Renal pelvis (tissue), 12 donors: ENCODE data around the gene DCST2. TPM values are rescaled to one million over a fixed set of nuclear protein-coding genes. Genes with fewer than 3 reads are reported as not detected.

Experiments
- DNase-seq: peaks from one replicate; pipeline ENCODE4 v3.0.0-alpha.2; 2013
- long read RNA-seq, 16 experiments: transcript quantifications; one replicate each; lab custom pipeline, GENCODE V29; 2026
- polyA plus RNA-seq, 3 donors: library from polyadenylated mRNA; unstranded; fragments of 120-200 nt; gene quantifications; one replicate each; pipeline ENCODE4 v1.2.1, GENCODE V29; 2013; ENCODE audit not compliant: insufficient read length in 3 of 3

DCST2 gene
- polyA plus RNA-seq: 1 to 10 TPM; 1.9 to 2.8 (median 2.2) TPM
- long read RNA-seq, donor 1: 0 reads
- long read RNA-seq, donor 2, partial matches to known transcripts: 19 of 19 reads
- long read RNA-seq, donor 2, other reads (novel, unspliced or antisense): 0 of 19 reads
- long read RNA-seq, donor 3: 0 reads
- long read RNA-seq, donor 4: 0 reads
- long read RNA-seq, donor 5: 0 reads
- long read RNA-seq, donor 6: 0 reads
- long read RNA-seq, donor 7: 0 reads
- long read RNA-seq, donor 8, partial matches to known transcripts: 11 of 11 reads
- long read RNA-seq, donor 8, other reads (novel, unspliced or antisense): 0 of 11 reads
- long read RNA-seq, donor 9: 0 reads
- long read RNA-seq, donor 10: 0 reads
- long read RNA-seq, donor 11: 0 reads
- long read RNA-seq, donor 12, partial matches to known transcripts: 10 of 35 reads
- long read RNA-seq, donor 12, other reads (novel, unspliced or antisense): 25 of 35 reads
- long read RNA-seq, donor 13: 0 reads
- long read RNA-seq, donor 14: 0 reads
- long read RNA-seq, donor 15: 0 reads
- long read RNA-seq, donor 16: 0 reads

DNA sequence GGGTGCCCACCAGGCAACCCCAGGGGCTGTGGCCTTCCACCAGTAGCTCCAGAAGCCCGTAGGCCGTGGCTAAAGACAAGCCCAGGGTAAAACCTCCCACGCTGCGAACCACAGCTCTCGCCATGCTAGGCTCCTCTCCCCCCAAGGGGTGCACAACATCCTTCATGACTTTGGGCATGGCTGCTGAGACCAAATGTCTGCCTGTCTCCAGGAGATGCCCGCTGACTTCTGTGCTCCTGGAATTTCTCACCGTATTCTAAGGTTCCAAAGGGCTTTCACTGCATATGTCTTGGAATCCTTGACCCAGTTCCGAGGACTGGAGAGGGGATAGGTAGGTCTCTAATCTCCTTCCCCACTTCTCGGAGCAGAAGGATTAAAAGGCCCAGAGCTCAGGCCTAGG is at the start of gene DCST2, which contains the start of gene DCST1:
Gene DCST2 (minus strand): TSS at position 258 of the 400 bp plus-strand sequence. CDS start 80 bp downstream, at position 178.
Gene DCST1 (plus strand): TSS at position 301 of the 400 bp plus-strand sequence. CDS start 213 bp downstream, outside the sequence.
- DNase-seq: no peak

DNA sequence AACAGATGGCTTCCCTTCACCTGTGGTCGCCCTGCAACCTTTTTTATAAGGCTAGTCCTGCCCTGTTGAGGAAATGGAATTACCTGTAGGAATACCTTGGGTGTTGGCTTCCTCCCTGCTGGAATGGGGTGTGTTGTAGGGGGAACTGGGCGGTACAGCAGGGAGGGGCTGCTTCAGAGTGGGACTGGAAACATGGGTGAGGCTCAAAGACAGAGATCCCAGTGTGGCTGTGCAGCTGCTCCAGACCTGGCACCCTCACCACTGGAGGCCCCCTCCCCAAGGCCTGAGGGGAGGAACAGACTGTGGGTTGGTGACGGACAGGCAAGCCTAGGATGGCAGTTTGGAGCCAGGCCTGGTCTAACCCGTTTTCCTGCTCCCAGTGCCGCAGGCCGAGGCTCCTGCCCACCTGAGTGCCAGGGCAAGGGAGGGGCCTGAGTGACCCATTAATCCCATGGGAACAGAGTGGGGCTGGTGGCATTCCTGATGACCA is 49.5 kb upstream of the DCST2 start:
- no peak for DNase-seq

DNA sequence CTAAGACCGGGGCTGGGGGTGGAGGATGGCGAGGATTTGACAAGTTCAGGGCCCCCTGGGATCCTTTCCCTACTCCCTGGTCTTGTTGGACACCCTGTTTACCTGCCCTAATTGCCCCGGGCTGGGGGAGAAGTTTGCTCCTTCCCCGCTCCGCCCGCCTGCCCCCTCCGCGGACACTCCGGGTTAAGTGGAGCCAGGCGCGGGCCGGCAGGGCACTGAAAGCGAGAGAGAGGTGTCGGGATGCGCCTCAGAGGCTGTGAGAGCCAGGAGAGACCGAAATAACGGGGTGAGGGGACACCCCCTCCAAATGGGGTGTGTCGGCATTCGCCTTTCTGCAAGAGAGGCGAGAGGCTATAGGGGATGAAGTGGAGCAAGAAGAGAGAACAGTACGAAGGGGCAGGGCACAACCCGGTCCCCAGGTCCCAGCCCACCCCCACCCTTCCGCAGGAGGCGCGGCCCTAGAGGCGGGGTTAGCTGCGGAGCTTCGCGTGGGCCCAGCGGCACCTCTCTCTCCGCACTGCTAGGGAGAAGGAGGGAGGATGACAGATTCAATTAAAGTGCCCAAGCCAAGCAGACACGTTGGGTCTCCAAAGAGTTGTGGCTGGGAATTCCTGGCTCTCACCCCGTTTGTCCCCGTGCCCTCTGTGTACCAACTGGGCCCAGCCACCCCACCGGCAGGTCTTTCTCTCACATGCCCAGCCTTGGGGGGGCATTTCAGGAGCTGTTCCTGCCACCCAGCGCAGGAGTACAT is 48.9 kb upstream of the DCST2 start:
- DNase-seq: no peak

GRCh38 chr1:155081472-155082300 is 48.1 kb upstream of the DCST2 start:
- DNase-seq: no peak

GRCh38 chr1:155080312-155081228 is 47.0 kb upstream of the DCST2 start:
- peak; percentile 85 for DNase-seq

DNA sequence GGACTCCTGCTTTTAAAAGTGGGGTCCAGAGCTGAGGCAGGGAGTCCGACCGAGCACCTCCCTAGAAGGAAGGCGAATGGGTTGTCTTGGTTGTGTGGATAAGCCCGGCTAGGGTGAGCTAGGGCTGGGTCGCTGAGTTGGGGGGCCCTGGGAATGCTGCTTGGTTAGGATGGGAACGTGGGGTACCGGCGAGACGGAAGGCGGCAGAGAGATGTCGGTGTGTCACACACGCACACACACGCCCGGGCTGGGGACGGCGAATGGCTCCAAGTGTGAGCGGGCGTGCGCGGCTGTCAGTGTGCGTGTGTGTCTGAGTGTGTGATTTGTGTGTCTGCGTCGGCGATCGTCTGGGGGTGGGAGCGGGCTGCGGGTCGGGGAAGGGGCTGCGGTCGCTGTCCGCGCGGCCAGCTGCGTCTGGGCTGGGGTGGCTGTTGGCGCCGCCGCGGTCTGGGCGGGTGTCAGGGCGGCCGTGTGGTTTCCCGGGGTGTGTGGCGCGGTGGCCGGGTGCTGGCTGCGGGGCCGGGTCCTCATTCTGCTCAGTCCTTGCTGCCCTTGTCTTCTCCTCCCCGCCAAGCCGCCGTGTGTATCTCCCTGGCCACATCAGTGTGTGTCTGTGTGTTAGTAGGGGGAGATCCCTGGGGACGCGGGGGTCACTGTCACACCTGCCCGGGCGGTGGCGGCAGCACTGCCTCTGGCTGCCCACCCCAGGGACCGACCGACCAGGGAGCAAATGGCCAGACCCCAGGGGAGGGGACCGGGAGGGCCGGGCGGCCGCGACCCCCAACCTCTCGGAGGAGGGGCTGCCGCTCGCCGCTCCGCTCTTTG is 46.1 kb upstream of the DCST2 start:
- DNase-seq: no peak

DNA sequence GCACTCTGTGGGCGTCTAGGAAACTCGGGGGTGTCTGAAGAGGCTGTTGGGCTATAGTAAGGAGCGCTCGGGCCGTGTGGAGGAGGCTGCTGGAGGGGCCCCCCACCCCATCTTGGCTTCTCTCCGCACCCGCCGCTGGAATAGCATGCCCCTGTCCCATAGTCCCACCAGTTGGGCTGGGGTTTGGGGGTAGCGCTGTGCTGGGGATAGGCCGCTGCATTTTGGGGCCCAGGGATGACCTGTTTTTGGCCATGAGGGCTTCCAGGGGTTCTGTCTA is 45.6 kb upstream of the DCST2 start:
- no peak for DNase-seq

GRCh38 chr1:155078469-155079209 is 45.1 kb upstream of the DCST2 start, which contains the start of gene EFNA3:
Gene EFNA3 (plus strand): TSS chr1:155078837. CDS start chr1:155078942, 105 bp downstream.
- DNase-seq: no peak

GRCh38 chr1:155077758-155078445 is 44.3 kb upstream of the DCST2 start:
- no peak for DNase-seq

DNA sequence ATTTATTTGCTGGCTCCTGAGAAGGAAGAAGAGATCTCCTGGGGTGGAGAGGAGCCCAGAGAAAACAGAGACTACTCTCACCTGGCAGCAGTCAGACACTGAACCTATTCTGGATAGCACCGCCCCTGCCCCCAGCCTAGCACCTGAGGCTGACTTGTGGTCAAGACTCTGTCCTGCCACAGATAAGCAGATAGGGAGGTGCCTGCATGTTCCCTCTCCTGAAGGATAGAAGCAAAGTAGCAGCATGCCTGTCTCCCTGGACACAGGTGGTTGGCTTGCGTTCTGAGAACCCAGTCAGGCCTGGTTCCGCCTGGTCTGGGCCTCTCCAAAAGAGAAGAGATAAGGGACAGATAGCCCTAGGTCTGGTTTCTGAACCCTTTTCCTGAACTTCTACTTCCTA is 43.8 kb upstream of the DCST2 start:
- no peak for DNase-seq

- no peak for DNase-seq
Observed at GRCh38 chr1:155076371-155076770, 42.8 kb upstream of the DCST2 start.

GRCh38 chr1:155075535-155075934 is 42.0 kb upstream of the DCST2 start:
- DNase-seq: no peak

DNA sequence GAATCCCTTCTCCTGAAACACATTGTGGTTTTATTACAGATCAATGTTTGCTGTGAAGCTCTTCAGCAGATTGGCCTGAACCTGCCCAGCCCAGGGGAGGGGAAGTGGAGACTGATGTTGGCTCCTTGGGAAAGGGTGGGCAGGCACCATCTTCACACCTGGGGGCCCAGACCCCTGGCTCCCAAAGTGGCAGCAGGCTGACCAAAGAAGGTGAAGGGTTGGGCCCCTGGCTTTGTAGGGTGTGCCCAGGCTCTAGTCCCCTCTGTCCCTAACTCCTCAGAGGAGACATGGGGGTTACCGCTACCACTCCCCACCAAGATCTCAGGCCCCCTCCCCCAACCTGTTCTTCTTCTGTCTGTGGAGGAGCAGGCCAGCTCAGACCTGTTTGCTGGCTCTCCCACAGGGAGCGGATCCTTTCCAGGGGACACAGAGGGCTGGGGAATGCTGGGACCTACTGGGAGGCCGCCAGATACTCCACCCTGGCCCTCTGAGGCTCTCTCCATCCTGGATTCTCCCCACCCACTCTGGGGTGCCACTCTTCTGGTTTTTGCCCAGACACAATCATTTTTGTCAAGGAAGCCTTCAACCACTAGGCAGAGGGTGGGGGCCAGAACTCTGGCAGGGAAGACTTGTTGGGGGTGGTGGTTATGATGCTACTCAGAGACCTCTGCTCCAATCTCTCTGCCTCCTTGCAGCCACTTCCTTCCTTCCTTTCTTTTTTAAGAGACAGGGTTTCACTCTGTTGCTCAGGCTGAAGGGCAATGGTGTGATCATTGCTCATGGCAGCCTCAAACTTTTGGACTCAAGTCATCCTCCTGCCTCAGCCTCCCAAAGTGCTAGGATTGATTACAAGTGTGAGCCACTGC is 40.0 kb upstream of the DCST2 start:
- DNase-seq: no peak

DNA sequence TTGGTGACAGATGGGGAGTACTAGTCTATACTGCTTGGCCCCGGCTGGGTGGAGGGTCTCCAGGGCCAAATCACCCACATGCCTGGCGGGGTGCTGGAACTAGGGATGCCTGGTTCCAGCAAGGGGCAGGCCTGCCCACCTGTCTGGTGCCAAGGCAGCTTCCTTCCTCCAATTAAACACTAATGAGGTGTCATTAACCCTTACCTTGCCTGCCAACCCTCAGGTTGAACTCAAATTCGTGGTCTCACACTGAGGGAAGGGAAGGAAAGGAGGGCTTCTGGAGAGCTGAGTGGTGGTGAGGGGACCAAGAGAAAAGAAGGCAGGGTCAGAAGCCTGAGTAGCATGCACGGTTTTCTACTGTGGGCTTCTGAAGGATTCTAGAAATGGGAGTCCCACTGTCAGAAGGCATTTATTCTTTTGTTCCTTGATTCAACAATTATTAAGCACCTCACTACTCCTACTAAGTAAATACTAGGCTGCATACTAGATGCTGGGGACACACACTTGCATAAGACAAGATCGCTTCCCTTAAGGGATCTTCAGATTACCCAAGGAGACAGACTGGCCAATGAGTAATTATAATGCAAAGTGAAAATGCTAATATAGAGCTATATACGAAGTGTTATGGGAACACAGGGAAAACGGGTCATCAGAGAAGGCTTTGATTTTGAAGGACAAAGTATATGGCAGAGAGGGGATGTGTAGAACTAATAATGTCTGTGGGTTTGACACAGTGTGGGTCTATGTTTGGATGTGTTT is 39.1 kb upstream of the DCST2 start:
- no peak for DNase-seq

DNA sequence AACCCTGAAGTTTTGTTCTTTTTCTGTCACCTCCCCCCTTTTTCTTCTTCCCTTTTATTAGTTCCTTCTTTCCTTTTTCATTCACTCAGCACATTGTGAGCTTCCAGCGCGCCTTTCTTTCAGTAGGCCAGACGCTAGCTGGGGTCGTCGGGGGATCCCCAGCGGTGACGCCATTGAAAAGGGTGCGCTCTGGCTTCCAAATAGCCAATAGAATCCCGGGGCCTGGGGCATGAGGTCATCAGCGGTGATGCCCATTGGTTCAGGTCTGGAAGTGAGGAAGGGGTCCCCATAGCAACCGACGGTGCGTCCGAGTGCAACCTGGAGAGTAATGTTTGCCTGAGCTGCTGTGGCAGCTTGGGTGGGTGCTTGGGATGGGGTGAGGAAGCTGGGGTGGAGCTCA is 38.1 kb upstream of the DCST2 start:
- no peak for DNase-seq
